H1 (cell line): Measurements from ENCODE around the gene SMARCC1. TPM values are rescaled to one million over a fixed set of nuclear protein-coding genes. Genes with fewer than 3 reads are reported as not detected.

Source experiments
- CBX5 ChIP-seq: fragments of 300-800, 300-1000 bp; sonication (generic); IDR thresholded peaks from 2 replicates; pipeline ENCODE4 v1.7.1; 2016; ENCODE audit warnings: antibody characterized with exemption, low read length, low read depth
- CHD2 ChIP-seq: IDR thresholded peaks from 2 replicates; pipeline ENCODE4 v1.6.1; 2012; ENCODE audit warnings: low read length, improper control_type of control experiment
- CREB1 ChIP-seq: IDR thresholded peaks from 2 replicates; pipeline ENCODE4 v1.6.1; 2012; ENCODE audit warnings: inconsistent platforms
- E2F6 ChIP-seq: IDR thresholded peaks from 2 replicates; pipeline ENCODE4 v1.6.1; 2012; ENCODE audit warnings: inconsistent platforms
- NRF1 ChIP-seq: IDR thresholded peaks from 2 replicates; pipeline ENCODE4 v1.6.1; 2011; ENCODE audit warnings: mild to moderate bottlenecking, low read depth, low read length, improper control_type of control experiment
- POU5F1 ChIP-seq: IDR thresholded peaks from 2 replicates; pipeline ENCODE4 v1.6.1; 2011; ENCODE audit warnings: low read depth, mild to moderate bottlenecking, low read length, moderate library complexity
- RBBP5 ChIP-seq: IDR thresholded peaks from 2 replicates; pipeline ENCODE4 v1.7.1; 2012; ENCODE audit warnings: low read depth, mild to moderate bottlenecking, inconsistent platforms, low read length, moderate library complexity, borderline replicate concordance
- SP2 ChIP-seq: IDR thresholded peaks from 2 replicates; pipeline ENCODE4 v1.6.1; 2012; ENCODE audit warnings: mild to moderate bottlenecking, low read length, inconsistent platforms
- TBP ChIP-seq: IDR thresholded peaks from 2 replicates; pipeline ENCODE4 v1.6.1; 2011; ENCODE audit warnings: low read depth, low read length, improper control_type of control experiment
- polyA plus RNA-seq, 7 experiments: library from polyadenylated mRNA; depleted of rRNA in 3 of 7; stranded (reverse) in 5 of 7; unstranded in 2 of 7; fragments of >200 nt in 5 of 7; fragments of 200-250 nt in 2 of 7; gene quantifications; 1 replicate in 5 of 7; 2 replicates in 1 of 7; 4 replicates in 1 of 7; pipeline versions ENCODE4 v1.2.1 to v1.2.3, GENCODE V29; 2011 to 2013; ENCODE audit warnings: missing spikeins in 2 of 7, mixed read lengths in 2 of 7
- total RNA-seq: library from RNA; stranded (reverse); fragmentation: NEBNext Ultra II Directional; extraction: Animal tissue kit (Norgen Biotek cat#: 25700); gene quantifications from 2 replicates; pipeline ENCODE4 v1.2.1, GENCODE V29; 2021

Gene SMARCC1
- total and polyA plus RNA-seq, 2 of the 8 experiments (the other 6 are each of a cell fraction or from before 2014, with no cell fraction given): 64.1 to 335 TPM

GRCh38 chr3:47704237-47704612 is 77.5 kb downstream of the SMARCC1 start (continued):
- no peak for TF ChIP-seq CREB1
- no peak for TF ChIP-seq RBBP5
- no peak for TF ChIP-seq SP2
- TF ChIP-seq TBP: no peak
- TF ChIP-seq POU5F1: no peak
- TF ChIP-seq E2F6: no peak
- TF ChIP-seq NRF1: no peak
- no peak for TF ChIP-seq CBX5
- TF ChIP-seq CHD2: no peak
